Keratinocyte (primary cell): ENCODE data around the gene ARVCF. TPM values are rescaled to one million over a fixed set of nuclear protein-coding genes. Genes with fewer than 3 reads are reported as not detected.

Experiments
- DNase-seq: peaks from one replicate; pipeline ENCODE4 v3.0.0-alpha.2; 2011; ENCODE audit warnings: low read depth, missing footprints, low spot score
- FAIRE-seq: peaks from 2 replicates; lab custom pipeline; 2011; peaks lifted over from hg19 to GRCh38; lab: Jason Lieb, UNC
- H2AFZ ChIP-seq: 2 replicates; pipeline ENCODE4 v1.6.0; 2012; ENCODE audit warnings: low read length, control low read depth, inconsistent platforms; ENCODE audit not compliant: control insufficient read depth
- H3K27ac ChIP-seq: 2 replicates; pipeline ENCODE4 v1.5.1; 2011; ENCODE audit warnings: low read length; ENCODE audit not compliant: control insufficient read depth, insufficient read depth
- H3K27me3 ChIP-seq: 3 replicates; pipeline ENCODE4 v1.6.0; 2011; ENCODE audit warnings: low read length; ENCODE audit not compliant: control insufficient read depth, insufficient read depth; ENCODE audit errors: extremely low read depth
- H3K36me3 ChIP-seq, 2 experiments: 2 replicates in 1 of 2; 3 replicates in 1 of 2; pipeline ENCODE4 v1.5.1; 2011; ENCODE audit warnings: low read length in 2 of 2, mild to moderate bottlenecking in 1 of 2; ENCODE audit not compliant: control insufficient read depth in 2 of 2, insufficient read depth in 2 of 2; ENCODE audit errors: extremely low read depth in 1 of 2
- H3K4me1 ChIP-seq: 3 replicates; pipeline ENCODE4 v1.5.1; 2011; ENCODE audit warnings: low read length; ENCODE audit not compliant: control insufficient read depth, insufficient read depth; ENCODE audit errors: extremely low read depth
- H3K4me2 ChIP-seq: 3 replicates; pipeline ENCODE4 v1.6.0; 2011; ENCODE audit warnings: low read depth, low read length; ENCODE audit not compliant: control insufficient read depth, insufficient read depth; ENCODE audit errors: extremely low read depth
- H3K4me3 ChIP-seq, 3 experiments: fragments of 200-600 bp in 1 of 3; sonication (generic) in 1 of 3; 2 replicates in 2 of 3; 3 replicates in 1 of 3; pipeline ENCODE4 v1.5.1; 2011 to 2016; ENCODE audit warnings: low read length in 3 of 3, mild to moderate bottlenecking in 3 of 3, control low read depth in 2 of 3, inconsistent platforms in 1 of 3, low read depth in 1 of 3, mixed read lengths in 1 of 3, mixed run types in 1 of 3, moderate library complexity in 1 of 3; ENCODE audit not compliant: control insufficient read depth in 2 of 3, insufficient read depth in 2 of 3; ENCODE audit errors: extremely low read depth in 1 of 3
- H3K79me2 ChIP-seq: 2 replicates; pipeline ENCODE4 v1.6.0; 2012; ENCODE audit warnings: low read length; ENCODE audit not compliant: control insufficient read depth, insufficient read depth
- H3K9ac ChIP-seq: 3 replicates; pipeline ENCODE4 v1.6.0; 2011; ENCODE audit warnings: low read length; ENCODE audit not compliant: control insufficient read depth, insufficient read depth; ENCODE audit errors: extremely low read depth
- H3K9me1 ChIP-seq: 3 replicates; pipeline ENCODE4 v1.6.0; 2011; ENCODE audit warnings: low read length; ENCODE audit not compliant: control insufficient read depth, insufficient read depth; ENCODE audit errors: extremely low read depth
- H3K9me3 ChIP-seq: 2 replicates; pipeline ENCODE4 v1.5.1; 2012; ENCODE audit warnings: low read depth, low read length; ENCODE audit not compliant: control insufficient read depth
- H4K20me1 ChIP-seq: 3 replicates; pipeline ENCODE4 v1.6.0; 2011; ENCODE audit warnings: low read length; ENCODE audit not compliant: control insufficient read depth, insufficient read depth; ENCODE audit errors: extremely low read depth
- EZH2 ChIP-seq: IDR thresholded peaks from one replicate; pipeline ENCODE4 v1.6.1; 2012; ENCODE audit warnings: inconsistent platforms, mild to moderate bottlenecking, low read length, moderate library complexity
- dilution Hi-C: fragments of 300-500 bp; cut with MboI; formaldehyde crosslinking; loops from one replicate; pipeline ENCODE4 v1.7.0; 2020; ENCODE audit warnings: low sequenced_read_pairs; ENCODE audit not compliant: extremely low pct_ligation_motif_present
- polyA plus RNA-seq, 5 experiments: library from polyadenylated mRNA; depleted of rRNA in 3 of 5; stranded (reverse) in 3 of 5; stranded (forward) in 1 of 5; unstranded in 1 of 5; fragments of >200 nt; gene quantifications; 1 replicate in 1 of 5; 2 replicates in 3 of 5; 3 replicates in 1 of 5; pipeline versions ENCODE4 v1.2.1 to v1.2.3, GENCODE V29; 2011 to 2012; ENCODE audit warnings: missing spikeins in 2 of 5, low read depth in 1 of 5, low replicate concordance in 1 of 5
- TF ChIP-seq, protein P1 (sequence below), 3 experiments: IDR thresholded peaks in 1 of 3; conservative IDR thresholded peaks in 1 of 3; optimal IDR thresholded peaks in 1 of 3; 2 replicates in 2 of 3; 3 replicates in 1 of 3; pipeline versions ENCODE3 to v1.5.1; 2011; ENCODE audit warnings: low read length in 3 of 3, mild to moderate bottlenecking in 3 of 3, moderate library complexity in 2 of 3, control low read depth in 1 of 3, inconsistent platforms in 1 of 3; ENCODE audit not compliant: insufficient read depth in 2 of 3; ENCODE audit errors: extremely low read depth in 1 of 3

Gene ARVCF
- polyA plus RNA-seq, 1 donor (not counting 4 experiments of a cell fraction or from before 2014, with no cell fraction given), result 5.7 TPM

GRCh38 chr22:20026996-20027601 lies 10.5 kb upstream of the ARVCF start:
- Histone ChIP-seq H2AFZ (no peak overlapping the region), H3K9me1 (peaks cover under 1% of the 10 kb centered on the region), H3K27me3 (no peaks in the 10 kb centered on the region), H3K4me2 (no peak overlapping the region), H3K9me3 (no peaks in the 10 kb centered on the region), H3K4me1 (peaks cover 8% of the 10 kb centered on the region), H3K27ac (no peak overlapping the region), H3K79me2 (peaks cover 20% of the 10 kb centered on the region), H4K20me1 (no peaks in the 10 kb centered on the region), H3K4me3 (no peak overlapping the region), H3K9ac (no peak overlapping the region), H3K36me3 (peaks cover 8 to 9% of the 10 kb centered on the region in 2 experiments)
- no peak for FAIRE-seq
- dilution Hi-C loops, result no loop called here
- no peak for DNase-seq
- TF ChIP-seq EZH2, result no peak
- TF ChIP-seq, protein P1, sequence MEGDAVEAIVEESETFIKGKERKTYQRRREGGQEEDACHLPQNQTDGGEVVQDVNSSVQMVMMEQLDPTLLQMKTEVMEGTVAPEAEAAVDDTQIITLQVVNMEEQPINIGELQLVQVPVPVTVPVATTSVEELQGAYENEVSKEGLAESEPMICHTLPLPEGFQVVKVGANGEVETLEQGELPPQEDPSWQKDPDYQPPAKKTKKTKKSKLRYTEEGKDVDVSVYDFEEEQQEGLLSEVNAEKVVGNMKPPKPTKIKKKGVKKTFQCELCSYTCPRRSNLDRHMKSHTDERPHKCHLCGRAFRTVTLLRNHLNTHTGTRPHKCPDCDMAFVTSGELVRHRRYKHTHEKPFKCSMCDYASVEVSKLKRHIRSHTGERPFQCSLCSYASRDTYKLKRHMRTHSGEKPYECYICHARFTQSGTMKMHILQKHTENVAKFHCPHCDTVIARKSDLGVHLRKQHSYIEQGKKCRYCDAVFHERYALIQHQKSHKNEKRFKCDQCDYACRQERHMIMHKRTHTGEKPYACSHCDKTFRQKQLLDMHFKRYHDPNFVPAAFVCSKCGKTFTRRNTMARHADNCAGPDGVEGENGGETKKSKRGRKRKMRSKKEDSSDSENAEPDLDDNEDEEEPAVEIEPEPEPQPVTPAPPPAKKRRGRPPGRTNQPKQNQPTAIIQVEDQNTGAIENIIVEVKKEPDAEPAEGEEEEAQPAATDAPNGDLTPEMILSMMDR (optimal IDR thresholded peaks at IDR 0.05 in 1 of 3, IDR thresholded peaks at IDR 0.05 in 1 of 3, conservative IDR thresholded peaks at IDR 0.05 in 1 of 3; ENCODE audit: extremely low read depth in 1 of 3, insufficient read depth in 2 of 3, low read length in 3 of 3), result no peak

DNA sequence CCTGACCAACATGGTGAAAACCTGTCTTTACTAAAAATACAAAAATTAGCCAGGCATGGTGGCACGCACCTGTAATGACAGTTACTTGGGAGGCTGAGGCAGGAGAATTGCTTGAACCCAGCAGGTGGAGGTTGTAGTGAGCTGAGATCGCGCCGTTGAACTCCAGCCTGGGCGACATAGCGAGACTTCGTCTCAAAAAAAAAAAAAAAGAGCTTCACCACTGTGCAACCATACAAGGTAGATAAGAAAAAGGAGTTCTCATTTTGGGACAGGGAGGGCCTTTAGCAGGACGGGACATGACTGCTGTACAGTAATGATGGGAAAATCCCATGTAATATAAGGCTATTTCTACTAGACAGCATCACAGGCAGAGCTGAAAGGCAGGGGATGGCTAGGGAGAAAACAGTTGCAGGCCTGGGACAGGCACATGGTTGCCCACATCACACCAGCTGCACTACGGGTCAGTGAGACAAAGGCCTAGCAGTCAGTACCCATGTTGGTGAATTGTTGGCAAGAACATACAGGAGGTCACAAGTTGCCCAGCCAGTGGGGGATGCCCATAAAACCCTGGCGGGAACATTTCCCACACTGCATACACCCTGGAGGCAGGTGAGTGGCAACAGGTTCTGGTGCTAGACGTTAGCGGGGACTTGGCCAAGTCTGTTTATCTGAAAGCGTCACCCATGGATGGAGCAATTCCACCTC lies 9.7 kb upstream of the ARVCF start:
- Histone ChIP-seq H3K36me3 (peaks cover 8 to 9% of the 10 kb centered on the region in 2 experiments), H3K4me2 (no peak overlapping the region), H2AFZ (no peak overlapping the region), H3K79me2 (peaks cover 25% of the 10 kb centered on the region), H3K9me1 (peaks cover 2% of the 10 kb centered on the region), H3K4me1 (peaks cover 9% of the 10 kb centered on the region), H3K27ac (no peak overlapping the region), H3K4me3 (no peak overlapping the region), H3K9me3 (no peaks in the 10 kb centered on the region), H4K20me1 (no peaks in the 10 kb centered on the region), H3K27me3 (no peaks in the 10 kb centered on the region), H3K9ac (no peak overlapping the region)
- FAIRE-seq, result no peak
- no peak for DNase-seq
- dilution Hi-C loops, result no loop called here
- TF ChIP-seq EZH2, result no peak
- TF ChIP-seq, protein P1 (optimal IDR thresholded peaks at IDR 0.05 in 1 of 3, IDR thresholded peaks at IDR 0.05 in 1 of 3, conservative IDR thresholded peaks at IDR 0.05 in 1 of 3; ENCODE audit: extremely low read depth in 1 of 3, insufficient read depth in 2 of 3, low read length in 3 of 3), result no peak
